Sigmoid colon (tissue), 7 donors: ENCODE data around the gene ZNF619. TPM values are rescaled to one million over a fixed set of nuclear protein-coding genes. Genes with fewer than 3 reads are reported as not detected.

Experiments used
- DNase-seq: peaks from one replicate; pipeline ENCODE4 v3.0.0-alpha.2; 2019
- H3K27ac ChIP-seq, 4 donors: fragments of 200-600 bp; sonication (generic); one replicate each; pipeline ENCODE4 v1.5.1; 2016 to 2019; ENCODE audit warnings: mild to moderate bottlenecking in 1 of 4
- H3K27me3 ChIP-seq, 3 donors: fragments of 200-600 bp; sonication (generic); one replicate each; pipeline ENCODE4 v1.5.1; 2019; ENCODE audit warnings: mild to moderate bottlenecking in 1 of 3
- H3K36me3 ChIP-seq, 4 donors: fragments of 200-600 bp; sonication (generic); one replicate each; pipeline ENCODE4 v1.5.1; 2016 to 2019
- H3K4me1 ChIP-seq, 4 donors: fragments of 200-600 bp; sonication (generic); one replicate each; pipeline ENCODE4 v1.5.1; 2017 to 2019
- H3K4me3 ChIP-seq, 4 donors: fragments of 200-600 bp; sonication (generic); one replicate each; pipeline ENCODE4 v1.5.1; 2017 to 2019; ENCODE audit warnings: mild to moderate bottlenecking in 2 of 4, moderate library complexity in 1 of 4
- H3K9me3 ChIP-seq, 4 donors: fragments of 200-600 bp in 3 of 4; sonication (generic) in 3 of 4; one replicate each; pipeline versions ENCODE4 v1.5.1 to v1.6.1; 2013 to 2019
- EP300 ChIP-seq, 4 donors: sonication (generic); formaldehyde crosslinking; IDR thresholded peaks; one replicate each; pipeline ENCODE4 v1.6.1; 2017; ENCODE audit warnings: antibody characterized with exemption in 4 of 4
- POLR2A ChIP-seq, 2 donors: fragments of 450-650 bp; IDR thresholded peaks; one replicate each; pipeline ENCODE4 v1.6.1; 2016; ENCODE audit warnings: antibody characterized with exemption in 2 of 2, mild to moderate bottlenecking in 2 of 2, moderate library complexity in 2 of 2
- POLR2AphosphoS5 ChIP-seq, 4 donors: sonication (generic); formaldehyde crosslinking; IDR thresholded peaks; one replicate each; pipeline ENCODE4 v1.6.1; 2017; ENCODE audit warnings: antibody characterized with exemption in 4 of 4
- WGBS, 2 donors: extraction: QIAGEN DNeasy Blood & Tissue Kit; methylation state at CpG; one replicate each; pipeline ENCODE4 v1.1.7; 2013; 5-methylcytosine and 5-hydroxymethylcytosine counted together
- intact Hi-C: fragments of 100-400 bp; cut with DNase I; formaldehyde crosslinking; loops from one replicate; pipeline ENCODE4 v1.15.1; 2023
- polyA plus RNA-seq, 3 donors: library from polyadenylated mRNA; stranded (reverse); fragments of 200-250 nt; gene quantifications; one replicate each; pipeline ENCODE4 v1.2.3, GENCODE V29; 2013
- total RNA-seq, 4 donors: library from RNA; depleted of rRNA; stranded (reverse); fragments of >200 nt; gene quantifications; one replicate each; pipeline ENCODE4 v1.1.0, GENCODE V29; 2016
- TF ChIP-seq, protein P1 (sequence below), 4 experiments: fragments of 450-650 bp in 3 of 4; fragments of 200-600 bp in 1 of 4; IDR thresholded peaks; one replicate each; pipeline ENCODE4 v1.5.1; 2016 to 2019; ENCODE audit warnings: antibody characterized with exemption in 4 of 4, mild to moderate bottlenecking in 3 of 4, moderate library complexity in 2 of 4
- donor health status: healthy with polysubstance abuse.
- donor health status: Bipolar disorder and iron deficiency.
- donor health status: healthy.

Gene ZNF619
- total and polyA plus RNA-seq, 7 donors = 1.2 to 5.1 (median 3.4) TPM

DNA sequence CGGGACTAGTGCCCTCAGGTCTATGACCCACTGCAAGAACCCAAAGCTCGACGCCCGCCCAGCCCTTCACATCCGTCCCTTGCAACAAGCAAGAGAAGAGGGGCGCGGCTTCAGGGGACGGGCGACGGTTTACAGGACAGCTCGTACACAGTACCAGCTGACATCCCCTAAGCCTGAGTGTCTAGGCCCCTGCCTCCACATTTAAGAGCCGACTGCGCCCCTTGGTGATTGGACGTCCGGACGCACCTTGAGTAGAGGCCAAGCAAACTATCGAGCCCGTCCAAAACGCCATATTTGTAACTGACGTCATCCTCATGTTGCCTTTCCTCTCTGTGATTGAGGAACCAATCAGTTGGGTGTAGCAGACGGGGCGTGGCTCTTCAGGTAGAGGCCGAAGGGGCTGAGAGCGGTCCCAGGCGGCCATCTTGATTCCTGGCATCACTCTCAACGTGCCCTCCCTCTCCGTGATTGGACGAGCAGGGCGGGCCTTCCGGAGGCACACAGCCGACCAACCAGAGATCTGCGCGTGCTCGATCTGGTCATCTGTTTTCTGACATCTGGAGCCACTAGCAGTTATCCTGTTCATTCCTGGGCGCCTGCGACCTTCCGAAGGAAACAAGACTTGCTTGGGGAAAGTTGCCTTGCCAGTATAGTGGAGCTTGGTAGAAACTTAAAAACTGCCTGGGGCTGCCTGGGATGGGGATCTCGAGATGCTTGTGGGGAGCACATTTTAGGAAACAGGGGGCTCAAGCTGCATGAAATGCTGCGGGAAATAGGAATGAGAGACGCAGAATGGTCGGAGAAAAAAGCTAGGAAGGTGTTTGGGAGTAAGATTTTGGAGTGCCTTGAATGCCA is 23.8 kb upstream of the ZNF619 start:
- Histone ChIP-seq H3K4me3 (peak overlapping the region; percentile 39 to 76 (median 54)), H3K27me3 (no peaks in the 10 kb centered on the region), H3K9me3 (no peaks in the 10 kb centered on the region), H3K36me3 (peaks cover 0 to 2% (median 0%) of the 10 kb centered on the region in 4 donors), H3K4me1 (peaks cover 0 to 30% (median 25%) of the 10 kb centered on the region in 4 donors), H3K27ac (peak overlapping the region; percentile 80 to 92 (median 88))
- DNase-seq = peak; percentile 99
- peak in 1 of 4 donors; percentile 37 for TF ChIP-seq EP300 (IDR thresholded peaks at IDR 0.05)
- TF ChIP-seq, protein P1, sequence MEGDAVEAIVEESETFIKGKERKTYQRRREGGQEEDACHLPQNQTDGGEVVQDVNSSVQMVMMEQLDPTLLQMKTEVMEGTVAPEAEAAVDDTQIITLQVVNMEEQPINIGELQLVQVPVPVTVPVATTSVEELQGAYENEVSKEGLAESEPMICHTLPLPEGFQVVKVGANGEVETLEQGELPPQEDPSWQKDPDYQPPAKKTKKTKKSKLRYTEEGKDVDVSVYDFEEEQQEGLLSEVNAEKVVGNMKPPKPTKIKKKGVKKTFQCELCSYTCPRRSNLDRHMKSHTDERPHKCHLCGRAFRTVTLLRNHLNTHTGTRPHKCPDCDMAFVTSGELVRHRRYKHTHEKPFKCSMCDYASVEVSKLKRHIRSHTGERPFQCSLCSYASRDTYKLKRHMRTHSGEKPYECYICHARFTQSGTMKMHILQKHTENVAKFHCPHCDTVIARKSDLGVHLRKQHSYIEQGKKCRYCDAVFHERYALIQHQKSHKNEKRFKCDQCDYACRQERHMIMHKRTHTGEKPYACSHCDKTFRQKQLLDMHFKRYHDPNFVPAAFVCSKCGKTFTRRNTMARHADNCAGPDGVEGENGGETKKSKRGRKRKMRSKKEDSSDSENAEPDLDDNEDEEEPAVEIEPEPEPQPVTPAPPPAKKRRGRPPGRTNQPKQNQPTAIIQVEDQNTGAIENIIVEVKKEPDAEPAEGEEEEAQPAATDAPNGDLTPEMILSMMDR (IDR thresholded peaks at IDR 0.05) = no peak
- TF ChIP-seq POLR2AphosphoS5 (IDR thresholded peaks at IDR 0.05) = peak; percentile 72 to 90 (median 80)
- TF ChIP-seq POLR2A (IDR thresholded peaks at IDR 0.05) = peak; percentile 35 to 50
- intact Hi-C loops = loop anchor here (5.0 to 10.0 kb wide), 4 partner anchors 54 to 1622 kb away; partner anchors contain the start of genes SCN11A, SLC25A38, WDR48 and ZNF620
- WGBS, 2 donors = 0% methylated on average over 41 of the region's 41 CpGs

DNA sequence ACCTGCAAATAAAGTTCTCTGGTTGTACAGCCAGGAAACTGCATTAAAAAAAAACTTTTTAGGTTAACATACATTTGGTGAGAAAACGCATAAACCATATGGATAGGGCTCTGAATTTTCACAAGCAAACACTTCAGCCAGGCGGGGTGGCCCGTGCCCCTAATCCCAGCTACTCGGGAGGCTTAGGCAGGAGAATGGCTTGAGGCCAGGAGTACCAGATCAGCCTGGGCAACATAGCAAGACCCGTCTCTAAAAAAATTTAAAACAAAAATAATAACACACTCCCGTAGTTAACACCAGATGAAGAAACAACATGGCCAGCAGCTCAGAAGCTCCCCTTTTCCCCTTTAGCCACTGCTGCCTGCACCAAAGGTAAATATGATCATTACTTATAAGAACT is 23.0 kb upstream of the ZNF619 start:
- Histone ChIP-seq H3K9me3 (no peaks in the 10 kb centered on the region), H3K4me1 (peaks cover 0 to 38% (median 33%) of the 10 kb centered on the region in 4 donors), H3K36me3 (peaks cover 5 to 10% (median 6%) of the 10 kb centered on the region in 4 donors), H3K4me3 (peak overlapping the region in 3 of 4 donors; percentile 49 to 76 (median 58)), H3K27ac (peak overlapping the region; percentile 80 to 92 (median 88)), H3K27me3 (no peaks in the 10 kb centered on the region)
- TF ChIP-seq EP300 (IDR thresholded peaks at IDR 0.05) (no peak), POLR2AphosphoS5 (IDR thresholded peaks at IDR 0.05) (no peak), POLR2A (IDR thresholded peaks at IDR 0.05) (no peak)
- TF ChIP-seq, protein P1 (IDR thresholded peaks at IDR 0.05) = no peak
- DNase-seq = no peak
- intact Hi-C loops = loop anchor here (5.0 to 10.0 kb wide), 4 partner anchors 53 to 1621 kb away; partner anchors contain the start of genes SCN11A, SLC25A38, WDR48 and ZNF620
- WGBS, 2 donors = 23 to 37% methylated on average over 6 of the region's 6 CpGs

DNA sequence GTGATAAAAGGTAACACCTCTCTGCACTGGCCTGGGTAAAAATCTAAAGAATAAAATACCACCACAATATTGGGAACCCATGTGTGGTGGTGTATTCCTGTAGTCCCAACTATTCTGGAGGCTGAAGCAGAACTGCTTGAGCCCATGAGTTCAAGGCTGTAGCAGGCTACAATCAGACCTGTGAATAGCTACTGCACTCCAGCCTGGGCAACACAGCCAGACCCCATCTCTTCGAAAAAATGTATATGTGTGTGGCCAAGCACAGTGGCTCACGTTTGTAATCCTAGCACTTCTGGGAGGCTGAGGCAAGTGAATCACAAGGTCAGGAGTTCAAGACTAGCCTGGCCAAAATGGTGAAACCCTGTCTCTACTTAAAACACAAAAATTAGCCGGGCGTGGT is 21.6 kb upstream of the ZNF619 start:
- DNase-seq = no peak
- no peaks in the 10 kb centered on the region for H3K27me3 ChIP-seq
- peaks cover 10 to 24% (median 16%) of the 10 kb centered on the region in 4 donors for H3K36me3 ChIP-seq
- H3K4me3 ChIP-seq = no peak overlapping the region
- peaks cover 0 to 44% (median 38%) of the 10 kb centered on the region in 4 donors for H3K4me1 ChIP-seq
- intact Hi-C loops = loop anchor here (5.0 to 10.0 kb wide), 6 partner anchors 67 to 1619 kb away; partner anchors contain the start of genes CTNNB1, SCN11A, SLC25A38 and ULK4
- WGBS, 2 donors = 91 to 92% methylated on average over 4 of the region's 4 CpGs
- no peak overlapping the region for H3K27ac ChIP-seq
- TF ChIP-seq POLR2AphosphoS5 (IDR thresholded peaks at IDR 0.05) = no peak
- TF ChIP-seq POLR2A (IDR thresholded peaks at IDR 0.05) = no peak
- TF ChIP-seq, protein P1 (IDR thresholded peaks at IDR 0.05) = no peak
- no peaks in the 10 kb centered on the region for H3K9me3 ChIP-seq

DNA sequence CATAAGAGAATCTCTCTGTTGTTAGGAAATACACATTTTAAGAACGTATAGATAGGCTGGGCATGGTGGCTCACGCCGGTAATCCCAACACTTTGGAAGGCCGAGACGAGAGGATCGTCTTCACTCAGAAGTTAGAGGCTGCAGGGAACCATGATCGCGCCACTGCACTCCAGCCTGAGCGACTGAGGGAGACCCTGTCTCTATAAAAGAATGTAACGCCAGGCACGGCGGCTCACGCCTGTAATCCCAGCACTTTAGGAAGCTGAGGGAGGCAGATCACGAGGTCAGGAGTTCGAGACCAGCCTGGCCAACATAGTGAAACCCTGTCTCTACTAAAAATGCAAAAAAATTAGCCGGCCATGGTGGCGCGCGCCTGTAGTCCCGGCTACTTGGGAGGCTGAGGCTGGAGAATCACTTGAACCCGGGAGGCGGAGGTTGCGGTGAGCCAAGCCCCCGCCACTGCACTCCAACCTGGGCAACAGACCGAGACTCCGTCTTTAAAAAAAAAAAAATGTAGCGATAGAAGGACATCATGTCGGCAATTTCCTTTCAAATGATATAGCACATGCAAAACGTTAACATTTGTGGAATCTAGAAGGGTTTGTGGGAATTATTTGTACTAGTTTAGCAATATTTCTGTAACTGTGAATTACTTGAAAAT is 20.5 kb upstream of the ZNF619 start:
- intact Hi-C loops = loop anchor here (2.0 to 10.0 kb wide), 7 partner anchors 66 to 1618 kb away; partner anchors contain the start of genes CTNNB1, EIF1B, SCN11A and SLC25A38
- H3K27ac ChIP-seq = peak overlapping the region; percentile 85 to 94 (median 92)
- WGBS, 2 donors = 50 to 59% methylated on average over 29 of the region's 29 CpGs
- H3K9me3 ChIP-seq = no peaks in the 10 kb centered on the region
- peak overlapping the region; percentile 68 to 96 (median 90) for H3K4me3 ChIP-seq
- H3K36me3 ChIP-seq = peaks cover 10 to 35% (median 27%) of the 10 kb centered on the region in 4 donors
- no peak for DNase-seq
- H3K27me3 ChIP-seq = no peaks in the 10 kb centered on the region
- H3K4me1 ChIP-seq = peaks cover 0 to 44% (median 38%) of the 10 kb centered on the region in 4 donors
- TF ChIP-seq, protein P1 (IDR thresholded peaks at IDR 0.05) = no peak
- TF ChIP-seq EP300 (IDR thresholded peaks at IDR 0.05) = no peak
- no peak for TF ChIP-seq POLR2AphosphoS5 (IDR thresholded peaks at IDR 0.05)
